ENCODE measurements around the gene NFATC1. TPM values are rescaled to one million over a fixed set of nuclear protein-coding genes. Genes with fewer than 3 reads are reported as not detected.

The NFATC1 gene
- total RNA-seq, 2 experiments from 2014 or later, result 94.2 to 98.5 TPM

- Mint-ChIP-seq H3K27ac (peak overlapping the region; percentile 97), H3K27me3 (no peaks in the 10 kb centered on the region), H3K36me3 (peaks cover 29% of the 10 kb centered on the region), H3K4me1 (peaks cover 63% of the 10 kb centered on the region), H3K4me3 (peak overlapping the region; percentile 73), H3K9me3 (no peaks in the 10 kb centered on the region)
- peak; percentile 75 for DNase-seq
These were observed 127.5 kb downstream of the NFATC1 start for GRCh38 chr18:79523206-79523735.

- peaks cover 58% of the 10 kb centered on the region for H3K4me1 Mint-ChIP-seq
- H3K27me3 Mint-ChIP-seq, result no peaks in the 10 kb centered on the region
- peak overlapping the region; percentile 73 for H3K4me3 Mint-ChIP-seq
These were observed 128.0 kb downstream of the NFATC1 start for GRCh38 chr18:79523736-79524180.

GRCh38 chr18:79524181-79525078, 128.7 kb downstream of the NFATC1 start:
- Mint-ChIP-seq H3K4me3 (peak overlapping the region; percentile 73), H3K9me3 (no peaks in the 10 kb centered on the region), H3K4me1 (peaks cover 56% of the 10 kb centered on the region), H3K27ac (peak overlapping the region; percentile 97), H3K27me3 (no peaks in the 10 kb centered on the region), H3K36me3 (peaks cover 30% of the 10 kb centered on the region)
- DNase-seq, result peak; percentile 78

More at GRCh38 chr18:79523736-79524180, 128.0 kb downstream of the NFATC1 start:
- Mint-ChIP-seq H3K27ac (peak overlapping the region; percentile 97), H3K9me3 (no peaks in the 10 kb centered on the region), H3K36me3 (peaks cover 29% of the 10 kb centered on the region)
- DNase-seq, result peak; percentile 86

DNA sequence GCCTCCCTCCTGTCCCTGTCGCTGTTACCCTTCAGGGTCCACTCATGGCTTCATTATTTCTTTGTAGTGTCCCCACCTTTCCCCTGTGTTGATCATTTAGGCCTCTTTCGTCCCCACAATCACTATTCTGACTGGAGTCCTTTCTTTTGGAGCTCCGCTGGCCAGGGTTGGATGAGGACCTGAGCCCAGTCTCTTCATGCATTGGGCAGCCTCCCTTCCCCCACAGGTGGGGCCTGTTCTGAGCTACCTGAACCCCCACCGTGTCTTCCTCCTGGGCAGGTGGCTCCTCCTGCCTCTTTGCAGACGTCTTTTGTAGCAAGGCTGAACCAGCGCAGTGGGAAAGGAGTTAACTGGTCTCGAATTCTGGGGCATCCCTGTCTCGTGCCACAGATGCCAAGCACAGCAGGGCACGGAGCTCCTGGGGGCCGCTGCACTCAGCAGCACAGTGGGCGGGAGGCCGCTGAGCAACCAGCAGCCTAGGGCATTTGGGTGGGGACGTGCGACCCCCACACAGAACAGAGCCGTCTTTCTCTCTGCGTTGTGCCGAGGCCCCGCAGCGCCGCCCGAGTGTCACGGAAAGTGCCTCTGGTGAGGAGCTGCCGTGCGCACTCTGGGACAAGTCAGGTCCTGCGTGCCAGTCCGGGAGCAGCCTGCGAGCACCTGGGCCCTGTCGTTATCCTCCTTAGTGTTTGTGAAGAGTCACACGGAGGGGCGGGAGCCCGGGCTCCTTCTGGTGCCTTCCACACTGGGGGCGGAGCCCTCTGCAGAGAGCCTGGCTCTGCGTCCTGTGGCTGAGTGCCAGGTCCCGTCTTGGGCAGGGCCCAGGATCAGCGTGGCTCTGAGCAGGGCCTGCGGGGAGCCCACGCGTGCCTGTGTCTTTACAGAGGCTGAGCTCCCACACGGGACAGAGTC, 130.1 kb downstream of the NFATC1 start:
- no peaks in the 10 kb centered on the region for H3K9me3 Mint-ChIP-seq
- DNase-seq, result no peak
- peak overlapping the region; percentile 87 for H3K27ac Mint-ChIP-seq
- no peaks in the 10 kb centered on the region for H3K27me3 Mint-ChIP-seq
- H3K36me3 Mint-ChIP-seq, result peaks cover 24% of the 10 kb centered on the region
- peak overlapping the region; percentile 3 for H3K4me3 Mint-ChIP-seq
- peaks cover 43% of the 10 kb centered on the region for H3K4me1 Mint-ChIP-seq

- Mint-ChIP-seq H3K27ac (peak overlapping the region; percentile 63), H3K27me3 (no peaks in the 10 kb centered on the region), H3K4me1 (peaks cover 37% of the 10 kb centered on the region), H3K9me3 (no peaks in the 10 kb centered on the region), H3K4me3 (no peak overlapping the region), H3K36me3 (peaks cover 24% of the 10 kb centered on the region)
- no peak for DNase-seq
These were observed 131.0 kb downstream of the NFATC1 start for GRCh38 chr18:79526468-79527460.

- DNase-seq, result no peak
- Mint-ChIP-seq H3K27ac (peak overlapping the region; percentile 31), H3K36me3 (peaks cover 21% of the 10 kb centered on the region), H3K27me3 (no peaks in the 10 kb centered on the region), H3K4me1 (peaks cover 28% of the 10 kb centered on the region), H3K4me3 (no peak overlapping the region), H3K9me3 (no peaks in the 10 kb centered on the region)
These were observed 132.1 kb downstream of the NFATC1 start for GRCh38 chr18:79527656-79528315.

DNA sequence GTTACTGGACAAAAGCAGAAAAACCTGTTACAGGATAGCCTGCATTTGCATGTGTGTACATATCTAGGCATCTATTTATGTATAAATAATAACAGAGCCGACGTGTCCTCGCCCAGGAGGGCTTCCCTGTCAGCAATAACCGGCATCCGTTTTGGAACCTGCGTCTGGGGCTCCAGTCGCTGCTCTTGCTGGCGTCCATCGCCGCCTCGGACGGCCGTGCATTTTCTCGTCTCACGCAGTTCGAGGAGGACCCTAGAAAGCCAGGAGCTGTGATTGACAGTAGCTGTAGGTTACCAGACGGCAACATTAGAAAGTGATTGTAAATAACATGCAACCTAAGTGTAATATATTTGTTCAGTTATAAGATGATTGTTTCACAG, 132.6 kb downstream of the NFATC1 start:
- no peak for DNase-seq
- peaks cover 21% of the 10 kb centered on the region for H3K36me3 Mint-ChIP-seq

DNA sequence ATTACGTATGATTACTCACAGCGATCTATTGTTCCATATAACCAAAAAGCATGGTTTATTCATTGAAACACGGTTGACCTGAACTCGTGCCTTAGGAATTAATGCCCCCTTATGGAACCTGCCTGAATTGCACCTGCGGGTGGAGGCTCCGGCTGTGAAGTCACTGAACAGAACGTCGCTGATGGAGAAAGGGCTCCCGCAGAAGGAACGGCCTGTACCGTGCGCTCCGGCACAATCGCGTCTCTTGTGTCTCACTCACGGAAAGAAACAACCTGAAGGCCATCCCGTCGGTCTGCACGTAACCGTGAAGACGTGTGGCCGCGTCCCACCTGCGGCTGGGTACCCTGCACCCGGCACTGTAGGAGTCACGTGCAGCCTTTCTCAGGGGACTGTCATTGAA, 133.1 kb downstream of the NFATC1 start:
- Mint-ChIP-seq H3K4me3 (no peak overlapping the region), H3K4me1 (peaks cover 19% of the 10 kb centered on the region), H3K27ac (no peak overlapping the region), H3K27me3 (no peaks in the 10 kb centered on the region), H3K36me3 (peaks cover 21% of the 10 kb centered on the region), H3K9me3 (no peaks in the 10 kb centered on the region)
- peak; percentile 73 for DNase-seq

More for the DNA sequence above, 132.6 kb downstream of the NFATC1 start:
- Mint-ChIP-seq H3K4me1 (peaks cover 23% of the 10 kb centered on the region), H3K4me3 (no peak overlapping the region), H3K27ac (no peak overlapping the region), H3K27me3 (no peaks in the 10 kb centered on the region), H3K9me3 (no peaks in the 10 kb centered on the region)

DNA sequence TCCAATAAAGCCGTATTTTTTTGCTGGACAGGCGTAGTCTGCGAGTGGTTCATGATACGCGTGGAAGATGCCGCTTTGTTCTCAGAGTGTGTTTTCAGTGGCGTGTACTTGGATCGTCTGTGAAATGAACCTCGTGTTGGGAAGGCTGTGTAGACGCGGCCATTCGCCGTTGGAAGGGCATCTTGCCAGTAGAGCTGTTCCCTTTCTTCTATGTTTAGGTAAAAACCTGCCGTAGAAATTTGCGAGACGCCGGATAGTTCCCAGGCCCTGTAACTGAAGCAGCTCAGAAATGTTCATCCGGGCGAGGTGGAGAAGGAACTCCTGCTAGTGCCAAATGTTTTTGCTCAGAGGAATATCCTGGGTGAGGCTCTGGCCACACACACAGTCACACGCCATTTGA, 133.6 kb downstream of the NFATC1 start:
- DNase-seq, result no peak
- Mint-ChIP-seq H3K4me3 (no peak overlapping the region), H3K27ac (no peak overlapping the region), H3K9me3 (no peaks in the 10 kb centered on the region), H3K4me1 (peaks cover 16% of the 10 kb centered on the region), H3K27me3 (no peaks in the 10 kb centered on the region), H3K36me3 (peaks cover 21% of the 10 kb centered on the region)

DNA sequence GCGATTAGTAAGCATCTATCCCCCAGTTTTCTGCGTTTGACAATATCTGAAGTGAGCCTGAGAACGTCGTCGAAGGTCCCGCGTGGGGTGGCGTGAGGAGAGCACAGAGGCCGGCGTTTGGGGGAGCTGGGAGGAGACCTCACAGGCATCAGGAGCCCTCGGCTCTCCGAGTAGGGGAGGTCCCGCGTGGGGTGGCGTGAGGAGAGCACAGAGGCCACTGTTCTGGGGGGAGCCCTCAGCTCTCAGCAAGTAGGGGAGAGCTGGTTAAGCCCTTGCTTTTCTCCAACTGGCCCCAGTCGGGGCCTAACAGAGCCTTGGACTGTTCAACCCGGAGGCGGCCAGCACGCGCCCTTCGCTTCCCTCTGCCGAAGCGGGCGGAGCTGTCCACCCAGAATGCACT, 134.3 kb downstream of the NFATC1 start:
- Mint-ChIP-seq H3K27ac (no peak overlapping the region), H3K9me3 (no peaks in the 10 kb centered on the region), H3K36me3 (peaks cover 19% of the 10 kb centered on the region), H3K27me3 (no peaks in the 10 kb centered on the region), H3K4me1 (peaks cover 12% of the 10 kb centered on the region), H3K4me3 (no peak overlapping the region)
- no peak for DNase-seq

DNA sequence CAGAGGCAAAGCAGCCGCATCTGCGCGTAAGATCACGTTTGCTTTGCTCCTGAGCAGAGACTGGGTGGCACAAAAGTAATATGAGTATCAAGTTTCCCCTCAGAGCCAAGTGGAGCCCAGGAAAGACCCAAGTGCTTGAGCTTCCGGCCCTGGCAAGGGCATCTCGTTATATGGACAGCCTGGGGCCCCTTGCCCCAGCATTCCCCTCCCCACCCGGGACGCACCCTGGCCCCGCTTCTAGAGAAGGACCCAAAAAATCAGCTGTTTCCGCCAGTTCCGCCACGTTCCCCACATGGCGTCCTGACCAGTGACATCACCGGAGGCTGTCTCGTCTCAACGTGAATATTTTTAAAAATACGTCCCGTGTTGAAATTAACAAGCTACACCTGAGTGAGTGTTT, 135.1 kb downstream of the NFATC1 start:
- no peak overlapping the region for H3K4me3 Mint-ChIP-seq
- H3K9me3 Mint-ChIP-seq, result no peaks in the 10 kb centered on the region
- H3K27ac Mint-ChIP-seq, result no peak overlapping the region
- peaks cover 15% of the 10 kb centered on the region for H3K36me3 Mint-ChIP-seq
- no peaks in the 10 kb centered on the region for H3K27me3 Mint-ChIP-seq
- no peak for DNase-seq
- H3K4me1 Mint-ChIP-seq, result peaks cover 7% of the 10 kb centered on the region

GRCh38 chr18:79531386-79531785, 135.7 kb downstream of the NFATC1 start:
- Mint-ChIP-seq H3K27ac (no peak overlapping the region), H3K9me3 (no peaks in the 10 kb centered on the region), H3K27me3 (no peaks in the 10 kb centered on the region), H3K36me3 (peaks cover 15% of the 10 kb centered on the region), H3K4me3 (no peak overlapping the region), H3K4me1 (peaks cover 7% of the 10 kb centered on the region)
- no peak for DNase-seq

- H3K27me3 Mint-ChIP-seq, result no peaks in the 10 kb centered on the region
- DNase-seq, result no peak
- H3K4me1 Mint-ChIP-seq, result peaks cover 5% of the 10 kb centered on the region
- peaks cover 15% of the 10 kb centered on the region for H3K36me3 Mint-ChIP-seq
- H3K27ac Mint-ChIP-seq, result no peak overlapping the region
- no peaks in the 10 kb centered on the region for H3K9me3 Mint-ChIP-seq
- H3K4me3 Mint-ChIP-seq, result no peak overlapping the region
These were observed 136.2 kb downstream of the NFATC1 start for GRCh38 chr18:79531926-79532312.

All from activated naive CD8-positive, alpha-beta T cell treated with anti-CD3 and anti-CD28 coated beads for 36 hours (primary cell).